Tibial artery (tissue), 4 donors: Measurements from ENCODE around the gene MSH3.

Experiments used
- DNase-seq, 2 donors: peaks; one replicate each; pipeline ENCODE4 v3.0.0-alpha.2; 2019
- H3K27ac ChIP-seq, 2 donors: fragments of 200-600 bp; sonication (generic) in 1 of 2; 1 replicate in 1 of 2; 2 replicates in 1 of 2; pipeline ENCODE4 v1.5.1; 2018 to 2019; ENCODE audit warnings: mild to moderate bottlenecking in 1 of 2
- H3K27me3 ChIP-seq, 2 donors: fragments of 200-600 bp; sonication (generic) in 1 of 2; one replicate each; pipeline versions ENCODE4 v1.5.1 to v1.6.0; 2016 to 2019
- H3K36me3 ChIP-seq, 3 donors: fragments of 200-600 bp; sonication (generic) in 2 of 3; one replicate each; pipeline ENCODE4 v1.5.1; 2016 to 2019; ENCODE audit warnings: mild to moderate bottlenecking in 2 of 3
- H3K4me1 ChIP-seq, 4 donors: fragments of 200-600 bp; sonication (generic) in 2 of 4; 1 replicate in 3 of 4; 2 replicates in 1 of 4; pipeline ENCODE4 v1.5.1; 2016 to 2019
- H3K4me3 ChIP-seq, 2 donors: fragments of 200-600 bp; sonication (generic) in 1 of 2; 1 replicate in 1 of 2; 2 replicates in 1 of 2; pipeline ENCODE4 v1.5.1; 2018 to 2019; ENCODE audit warnings: mild to moderate bottlenecking in 2 of 2
- H3K9me3 ChIP-seq, 3 donors: fragments of 200-600 bp; sonication (generic) in 1 of 3; one replicate each; pipeline ENCODE4 v1.5.1; 2016 to 2019
- CTCF ChIP-seq, 2 experiments: fragments of 200-600 bp in 1 of 2; fragments of 450-650 bp in 1 of 2; IDR thresholded peaks; one replicate each; pipeline ENCODE4 v1.5.1; 2017 to 2019; ENCODE audit warnings: antibody characterized with exemption in 2 of 2, mild to moderate bottlenecking in 1 of 2, moderate library complexity in 1 of 2
- intact Hi-C: fragments of 100-400 bp; cut with DNase I; formaldehyde crosslinking; loops from one replicate; pipeline ENCODE4 v1.15.0; 2023; ENCODE audit warnings: low total_unique reads

MSH3 gene

DNA sequence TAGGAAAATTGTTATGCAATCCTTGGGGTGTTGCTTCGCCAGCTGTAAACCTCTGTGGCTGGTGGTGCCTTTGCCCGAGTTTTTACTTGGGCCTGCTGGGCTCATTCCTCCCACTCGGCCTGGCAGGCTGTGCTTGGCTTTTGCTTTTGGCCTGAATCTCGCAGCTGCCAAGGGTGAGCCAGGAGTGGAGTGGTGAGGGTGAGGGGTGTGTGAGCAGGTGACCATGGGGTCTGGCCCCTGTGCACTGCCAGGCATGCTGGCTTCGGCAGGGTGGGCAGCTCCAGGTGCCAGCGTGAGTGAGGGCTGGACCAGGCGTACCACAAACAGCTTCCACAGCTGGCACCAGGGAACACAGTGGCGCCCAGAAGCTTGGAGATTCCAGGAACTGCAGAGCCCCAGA lies 12.9 kb downstream of the MSH3 start:
- intact Hi-C loops: no loop called here
- Histone ChIP-seq H3K9me3 (no peaks in the 10 kb centered on the region), H3K36me3 (peaks cover 6 to 49% (median 16%) of the 10 kb centered on the region in 3 donors), H3K4me3 (no peak overlapping the region), H3K4me1 (no peaks in the 10 kb centered on the region), H3K27me3 (no peaks in the 10 kb centered on the region), H3K27ac (no peak overlapping the region)
- TF ChIP-seq CTCF (IDR thresholded peaks at IDR 0.05): no peak
- no peak for DNase-seq

DNA sequence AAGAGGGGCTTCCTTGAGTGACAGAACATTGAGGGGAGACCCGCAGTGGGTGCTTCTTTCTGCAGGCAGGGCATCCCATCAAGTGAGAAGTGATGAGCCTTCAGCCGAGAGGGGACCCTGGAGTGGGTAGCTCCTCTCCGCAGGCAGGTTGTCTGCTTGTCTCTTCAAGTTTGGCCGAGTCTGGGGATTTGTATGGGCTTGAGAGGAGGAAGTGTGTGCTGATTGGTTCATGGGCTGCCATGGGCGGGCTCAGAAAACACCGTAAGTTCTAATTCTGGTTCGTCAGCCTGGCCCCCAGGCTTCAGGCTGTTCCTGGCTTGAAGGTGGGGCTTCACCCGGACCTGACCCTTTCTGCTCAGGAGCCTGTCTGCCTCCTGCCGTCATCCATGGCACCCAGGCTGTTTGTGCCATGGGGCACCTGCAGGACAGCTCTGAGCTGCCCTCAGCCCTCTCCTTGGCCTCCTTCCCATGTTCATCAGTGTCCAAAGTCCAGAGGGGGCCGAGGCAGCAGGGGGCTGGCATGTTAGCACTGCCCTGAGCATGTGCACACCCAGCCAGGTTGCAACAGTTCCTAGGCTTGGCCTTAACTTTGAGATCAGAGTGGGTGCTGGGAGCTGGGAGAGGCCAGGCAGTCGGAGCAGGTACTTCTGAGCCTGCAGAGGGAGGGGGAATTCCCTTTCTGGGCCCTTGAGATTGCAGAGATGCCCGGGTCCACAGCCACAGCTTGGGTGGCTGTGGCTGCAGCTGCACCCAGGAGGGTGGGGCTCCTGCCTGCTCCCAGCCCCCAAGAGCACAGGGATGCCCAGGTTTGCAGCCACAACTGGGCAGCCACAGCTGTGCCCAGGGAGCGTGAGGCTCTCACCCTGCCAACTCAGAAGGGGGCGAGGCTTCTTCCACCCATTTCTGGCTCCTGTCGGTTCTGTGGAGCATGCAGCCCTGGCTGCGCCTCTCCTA lies 13.8 kb downstream of the MSH3 start:
- Histone ChIP-seq H3K4me1 (no peaks in the 10 kb centered on the region), H3K36me3 (peaks cover 4 to 56% (median 23%) of the 10 kb centered on the region in 3 donors), H3K27me3 (no peaks in the 10 kb centered on the region), H3K4me3 (no peak overlapping the region), H3K9me3 (no peaks in the 10 kb centered on the region), H3K27ac (no peak overlapping the region)
- no peak for DNase-seq
- TF ChIP-seq CTCF (IDR thresholded peaks at IDR 0.05): no peak
- intact Hi-C loops: no loop called here

- peak; percentile 73 to 75 for DNase-seq
- H3K27ac ChIP-seq: no peak overlapping the region
- H3K4me3 ChIP-seq: no peak overlapping the region
- H3K27me3 ChIP-seq: no peaks in the 10 kb centered on the region
- peak; percentile 66 to 69 for TF ChIP-seq CTCF (IDR thresholded peaks at IDR 0.05)
- intact Hi-C loops: no loop called here
- no peaks in the 10 kb centered on the region for H3K4me1 ChIP-seq
- H3K9me3 ChIP-seq: no peaks in the 10 kb centered on the region
- peaks cover 13 to 63% (median 50%) of the 10 kb centered on the region in 3 donors for H3K36me3 ChIP-seq
Measured at GRCh38 chr5:80672140-80672736, 17.8 kb downstream of the MSH3 start.

- no peak overlapping the region for H3K27ac ChIP-seq
- DNase-seq: no peak
Measured at GRCh38 chr5:80676706-80677105, 22.3 kb downstream of the MSH3 start.

DNA sequence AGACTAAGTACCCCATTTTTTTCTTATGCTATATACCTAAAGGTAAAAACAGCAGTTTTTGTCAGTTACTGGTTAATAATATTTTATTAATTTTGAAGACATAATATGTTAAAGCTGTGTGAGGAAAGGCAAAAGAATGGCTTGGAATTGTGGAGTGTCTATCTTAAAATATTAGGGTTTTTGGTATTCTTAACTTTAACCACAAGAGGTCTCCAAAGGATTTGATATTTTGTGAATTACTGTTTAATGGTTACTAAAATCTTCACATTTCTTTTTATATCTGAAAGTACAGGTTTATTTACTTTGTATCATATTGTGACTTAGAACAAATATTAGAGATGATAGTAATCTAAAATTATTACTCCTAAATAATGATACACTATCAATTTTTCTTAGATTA lies 32.3 kb downstream of the MSH3 start:
- Histone ChIP-seq H3K27ac (no peak overlapping the region), H3K9me3 (no peaks in the 10 kb centered on the region), H3K27me3 (no peaks in the 10 kb centered on the region), H3K36me3 (peaks cover 4 to 9% (median 5%) of the 10 kb centered on the region in 3 donors), H3K4me3 (no peak overlapping the region), H3K4me1 (no peaks in the 10 kb centered on the region)
- TF ChIP-seq CTCF (IDR thresholded peaks at IDR 0.05): peak in 1 of 2 experiments; percentile 32
- intact Hi-C loops: no loop called here
- no peak for DNase-seq

More at GRCh38 chr5:80676706-80677105, 22.3 kb downstream of the MSH3 start:
- TF ChIP-seq CTCF (IDR thresholded peaks at IDR 0.05): no peak
- no peaks in the 10 kb centered on the region for H3K9me3 ChIP-seq
- no peaks in the 10 kb centered on the region for H3K4me1 ChIP-seq
- intact Hi-C loops: no loop called here
- peaks cover 21 to 70% (median 52%) of the 10 kb centered on the region in 3 donors for H3K36me3 ChIP-seq
- H3K27me3 ChIP-seq: no peaks in the 10 kb centered on the region
- H3K4me3 ChIP-seq: no peak overlapping the region
